Osteoblast (primary cell): ENCODE results near the gene CDX2. TPM values are rescaled to one million over a fixed set of nuclear protein-coding genes. Genes with fewer than 3 reads are reported as not detected.
A peak's percentile ranks its signal among the peaks of the same experiment; 100 is the strongest.

ENCODE experiments used
- DNase-seq: peaks from one replicate; pipeline ENCODE4 v3.0.0; 2011; ENCODE audit warnings: low spot score, mixed read lengths; ENCODE audit not compliant: insufficient read length; ENCODE audit errors: missing footprints
- H2AFZ ChIP-seq: 2 replicates; pipeline ENCODE4 v1.6.0; 2011; ENCODE audit warnings: mild to moderate bottlenecking, low read length
- H3K27ac ChIP-seq: 2 replicates; pipeline ENCODE4 v1.5.1; 2011; ENCODE audit warnings: mild to moderate bottlenecking, low read depth, low read length, moderate library complexity
- H3K27me3 ChIP-seq: 2 replicates; pipeline ENCODE4 v1.6.0; 2012; ENCODE audit warnings: mild to moderate bottlenecking, control low read depth, inconsistent platforms, low read length, moderate library complexity; ENCODE audit not compliant: insufficient read depth
- H3K36me3 ChIP-seq: 2 replicates; pipeline ENCODE4 v1.5.1; 2011; ENCODE audit warnings: mild to moderate bottlenecking, low read length, control low read depth, moderate library complexity; ENCODE audit not compliant: insufficient read depth
- H3K4me1 ChIP-seq: 2 replicates; pipeline ENCODE4 v1.5.1; 2011; ENCODE audit warnings: mild to moderate bottlenecking, low read length, control low read depth, moderate library complexity; ENCODE audit not compliant: insufficient read depth
- H3K4me2 ChIP-seq: 2 replicates; pipeline ENCODE4 v1.6.0; 2011; ENCODE audit warnings: mild to moderate bottlenecking, low read length; ENCODE audit not compliant: insufficient read depth
- H3K4me3 ChIP-seq: fragments of 200-600 bp; sonication (generic); 3 replicates; pipeline ENCODE4 v1.5.1; 2012; ENCODE audit warnings: mild to moderate bottlenecking, low read length, inconsistent platforms; ENCODE audit not compliant: insufficient read depth
- H3K79me2 ChIP-seq: 2 replicates; pipeline ENCODE4 v1.6.0; 2012; ENCODE audit warnings: mild to moderate bottlenecking, low read length, control low read depth, inconsistent platforms; ENCODE audit not compliant: insufficient read depth
- H3K9me3 ChIP-seq: 2 replicates; pipeline ENCODE4 v1.5.1; 2011; ENCODE audit warnings: low read depth, low read length, control low read depth
- H4K20me1 ChIP-seq: 2 replicates; pipeline ENCODE4 v1.6.0; 2012; ENCODE audit warnings: mild to moderate bottlenecking, low read length, control low read depth; ENCODE audit not compliant: insufficient read depth
- small RNA-seq: library from RNA; depleted of rRNA; stranded (forward); fragments of <200 nt; gene quantifications from one replicate; pipeline ENCODE3, GENCODE V24; 2012
- total RNA-seq: library from RNA; depleted of rRNA; stranded (reverse); fragments of >200 nt; gene quantifications from 2 replicates; pipeline ENCODE4 v1.2.3, GENCODE V29; 2012
- TF ChIP-seq, protein P1 (sequence below): IDR thresholded peaks from 2 replicates; pipeline ENCODE4 v1.5.1; 2011; ENCODE audit warnings: mild to moderate bottlenecking, low read depth, low read length, moderate library complexity; ENCODE audit errors: extremely low read depth

Gene CDX2
- total RNA-seq, 1 donor, result not detected

DNA sequence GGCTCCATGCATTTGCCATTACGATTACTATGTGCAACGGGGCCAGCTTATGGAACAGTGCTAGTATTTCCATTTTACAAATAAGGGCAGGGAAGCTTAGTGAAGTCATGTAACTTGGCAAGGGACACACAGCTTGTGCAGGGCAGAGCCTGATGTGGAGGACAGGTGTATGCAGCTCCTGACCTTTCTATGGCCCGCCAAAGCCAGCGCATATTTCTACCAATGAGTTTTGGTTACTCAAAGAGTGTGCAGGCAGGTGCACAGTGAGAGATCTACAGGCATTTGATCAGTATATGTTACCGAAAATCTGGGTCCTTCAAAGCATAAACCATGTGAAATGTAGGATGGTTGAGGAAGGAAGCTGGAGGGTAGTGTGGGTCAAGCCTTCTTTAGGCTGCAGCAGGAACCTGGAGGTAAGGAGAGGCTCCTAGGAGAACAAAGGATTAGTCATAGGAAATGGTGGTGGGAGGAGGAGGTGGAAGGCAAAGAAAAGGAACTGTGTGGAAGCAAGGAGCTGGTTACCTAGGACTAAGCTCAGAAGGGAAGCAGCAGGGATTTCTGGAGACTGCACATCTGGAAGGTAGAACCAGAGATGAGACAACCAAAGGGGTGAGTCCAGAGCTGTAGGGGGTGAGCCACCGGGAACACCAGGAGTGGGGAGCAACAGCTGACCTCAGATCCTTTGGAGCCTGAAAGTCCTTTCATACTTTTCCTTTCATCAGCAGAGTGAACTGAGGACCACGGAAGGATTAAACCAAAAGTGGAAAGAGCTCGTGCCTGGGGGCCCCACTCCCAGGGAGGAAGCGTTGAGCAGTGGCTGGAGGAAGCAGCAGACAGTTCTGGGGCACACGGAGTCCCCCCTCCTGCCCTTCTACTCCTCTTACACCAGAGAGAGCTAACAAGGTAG is 53.6 kb downstream of the CDX2 start:
- Histone ChIP-seq H3K36me3 (no peaks in the 10 kb centered on the region), H2AFZ (no peak overlapping the region), H3K4me2 (no peak overlapping the region), H3K27me3 (peaks cover 59% of the 10 kb centered on the region), H3K79me2 (no peaks in the 10 kb centered on the region), H3K4me1 (no peaks in the 10 kb centered on the region), H3K27ac (no peak overlapping the region), H3K4me3 (no peak overlapping the region), H3K9me3 (no peaks in the 10 kb centered on the region), H4K20me1 (no peaks in the 10 kb centered on the region)
- TF ChIP-seq, protein P1, sequence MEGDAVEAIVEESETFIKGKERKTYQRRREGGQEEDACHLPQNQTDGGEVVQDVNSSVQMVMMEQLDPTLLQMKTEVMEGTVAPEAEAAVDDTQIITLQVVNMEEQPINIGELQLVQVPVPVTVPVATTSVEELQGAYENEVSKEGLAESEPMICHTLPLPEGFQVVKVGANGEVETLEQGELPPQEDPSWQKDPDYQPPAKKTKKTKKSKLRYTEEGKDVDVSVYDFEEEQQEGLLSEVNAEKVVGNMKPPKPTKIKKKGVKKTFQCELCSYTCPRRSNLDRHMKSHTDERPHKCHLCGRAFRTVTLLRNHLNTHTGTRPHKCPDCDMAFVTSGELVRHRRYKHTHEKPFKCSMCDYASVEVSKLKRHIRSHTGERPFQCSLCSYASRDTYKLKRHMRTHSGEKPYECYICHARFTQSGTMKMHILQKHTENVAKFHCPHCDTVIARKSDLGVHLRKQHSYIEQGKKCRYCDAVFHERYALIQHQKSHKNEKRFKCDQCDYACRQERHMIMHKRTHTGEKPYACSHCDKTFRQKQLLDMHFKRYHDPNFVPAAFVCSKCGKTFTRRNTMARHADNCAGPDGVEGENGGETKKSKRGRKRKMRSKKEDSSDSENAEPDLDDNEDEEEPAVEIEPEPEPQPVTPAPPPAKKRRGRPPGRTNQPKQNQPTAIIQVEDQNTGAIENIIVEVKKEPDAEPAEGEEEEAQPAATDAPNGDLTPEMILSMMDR, result no peak
- DNase-seq, result peak; percentile 39

DNA sequence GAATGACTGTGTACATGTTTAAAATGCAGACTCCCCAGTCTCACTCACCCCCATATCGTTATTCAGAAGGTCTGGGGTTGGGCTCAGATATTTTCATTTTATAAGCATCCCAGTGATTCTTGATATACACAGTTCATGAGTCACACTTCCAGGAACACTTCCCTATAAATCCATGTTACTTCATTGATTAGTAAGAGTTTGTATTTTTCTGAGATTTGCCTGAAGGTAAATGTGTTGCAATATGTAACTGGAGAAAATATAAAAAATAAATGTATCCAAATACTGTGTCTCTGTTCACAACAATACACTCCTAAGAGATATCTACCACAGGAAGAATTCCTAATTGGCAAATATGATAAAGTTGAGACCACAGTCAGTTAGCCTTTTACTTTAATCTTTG is 56.0 kb downstream of the CDX2 start:
- Histone ChIP-seq H3K9me3 (no peaks in the 10 kb centered on the region), H3K36me3 (no peaks in the 10 kb centered on the region), H3K27me3 (peaks cover 35% of the 10 kb centered on the region), H3K4me1 (no peaks in the 10 kb centered on the region), H4K20me1 (no peaks in the 10 kb centered on the region), H3K4me2 (no peak overlapping the region), H2AFZ (no peak overlapping the region), H3K79me2 (no peaks in the 10 kb centered on the region), H3K27ac (no peak overlapping the region), H3K4me3 (no peak overlapping the region)
- TF ChIP-seq, protein P1, result no peak
- no peak for DNase-seq

DNA sequence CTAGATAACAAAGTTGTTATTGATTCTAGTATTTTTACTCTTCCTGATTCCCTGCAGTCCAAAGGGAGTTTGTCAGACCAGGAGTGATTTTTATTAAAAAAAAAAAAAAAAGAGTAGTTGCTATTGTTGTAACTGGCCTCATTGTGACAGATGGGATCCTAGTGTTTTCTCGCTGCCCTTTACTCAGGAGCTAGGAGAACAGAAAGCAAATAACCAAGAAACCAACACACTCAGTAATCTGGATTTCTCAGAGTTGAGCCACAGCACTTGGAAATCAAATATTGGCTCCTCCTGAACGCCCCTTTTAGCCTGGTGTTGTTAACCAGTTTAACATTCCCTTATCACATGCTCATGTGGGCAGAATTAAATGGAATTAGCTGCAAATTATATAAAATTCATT is 57.6 kb downstream of the CDX2 start:
- Histone ChIP-seq H2AFZ (no peak overlapping the region), H3K27ac (no peak overlapping the region), H3K4me3 (no peak overlapping the region), H3K27me3 (peaks cover 19% of the 10 kb centered on the region), H3K4me2 (no peak overlapping the region), H3K79me2 (no peaks in the 10 kb centered on the region), H3K36me3 (no peaks in the 10 kb centered on the region), H3K4me1 (no peaks in the 10 kb centered on the region), H4K20me1 (no peaks in the 10 kb centered on the region), H3K9me3 (no peaks in the 10 kb centered on the region)
- TF ChIP-seq, protein P1, result no peak
- DNase-seq, result no peak

Small RNA genes within 50 kb of the gene (small RNA-seq; reads per million reads assigned to genes)
- gene ATP5F1EP2 (not detected), gene RN7SL272P (not detected)

Other genes with a start within 250 kb of the CDX2 start
- gene GSX1, start 176.8 kb downstream of the CDX2 start, total RNA-seq, result not detected in 2 replicates
- not detected in 2 replicates for gene PDX1, start 49.3 kb downstream of the CDX2 start, total RNA-seq
- not detected in 2 replicates for gene URAD, start 19.4 kb upstream of the CDX2 start, total RNA-seq
- gene FLT3, start 131.3 kb upstream of the CDX2 start, total RNA-seq, result not detected in 2 replicates
- 27.5 and 31.8 TPM in 2 replicates for gene PAN3, start 169.2 kb upstream of the CDX2 start, total RNA-seq